Measurements from ENCODE around the gene RGS7BP.

Gene RGS7BP

GRCh38 chr5:64566310-64566916 is 60.6 kb downstream of the RGS7BP start:
- DNase-seq = no peak

DNA sequence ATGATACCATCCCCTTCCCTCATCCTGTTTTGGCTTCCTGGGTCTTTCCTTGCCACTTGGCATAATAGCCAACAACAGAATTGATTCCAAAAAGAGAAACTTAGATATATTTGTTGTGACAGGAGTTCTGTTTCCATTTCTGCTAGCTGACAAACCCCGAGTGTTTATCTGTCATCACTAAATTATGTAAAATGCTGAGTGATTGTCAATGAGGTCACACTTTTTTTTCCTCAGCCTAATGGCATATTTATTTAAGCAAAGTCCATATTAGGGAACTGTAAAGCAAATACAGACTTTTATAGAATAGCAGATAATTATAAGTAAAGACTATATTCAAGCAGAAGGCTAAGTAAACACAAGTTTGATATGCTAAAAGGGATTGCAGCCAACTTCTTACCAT is 64.0 kb downstream of the RGS7BP start:
- no peak for DNase-seq

- no peak for DNase-seq
Measured at GRCh38 chr5:64570395-64570996, 64.7 kb downstream of the RGS7BP start.

DNA sequence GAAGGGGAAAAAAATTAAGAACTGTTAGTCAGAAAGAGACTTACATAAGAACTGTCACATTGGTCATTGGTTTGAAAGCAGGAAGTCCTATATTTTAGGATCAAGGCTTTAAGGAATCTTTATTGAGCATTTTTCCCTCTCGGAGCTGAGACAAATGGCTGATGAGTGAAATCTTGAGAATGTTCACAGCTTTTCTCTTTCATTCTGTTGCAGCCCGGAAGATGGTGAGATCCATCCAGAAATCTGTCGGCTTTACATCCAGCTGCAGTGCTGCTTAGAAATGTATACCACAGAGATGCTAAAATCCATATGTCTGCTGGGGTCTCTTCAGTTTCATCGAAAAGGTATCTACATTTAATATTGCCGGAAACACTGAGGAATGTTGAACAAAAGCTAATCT is 69.7 kb downstream of the RGS7BP start:
- no peak for DNase-seq

DNA sequence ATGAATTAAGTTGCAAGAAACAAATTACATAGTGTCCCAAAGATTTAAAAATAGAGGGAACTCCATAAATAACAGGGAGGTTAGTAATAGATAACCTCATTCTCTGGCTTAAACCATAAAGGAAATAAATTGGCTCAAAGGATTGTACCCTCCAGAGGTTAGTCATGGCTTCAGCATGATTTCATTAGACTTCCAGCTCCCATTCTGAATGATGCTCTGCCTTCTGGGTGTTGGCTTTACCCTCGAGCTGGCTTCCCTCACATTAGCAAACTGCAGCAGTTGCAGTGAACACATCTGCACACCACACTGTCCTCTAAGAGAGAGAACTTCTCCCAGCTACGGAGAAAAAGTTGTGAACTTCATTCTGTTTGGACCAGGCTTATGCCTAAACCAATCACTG is 70.4 kb downstream of the RGS7BP start:
- DNase-seq = no peak

DNA sequence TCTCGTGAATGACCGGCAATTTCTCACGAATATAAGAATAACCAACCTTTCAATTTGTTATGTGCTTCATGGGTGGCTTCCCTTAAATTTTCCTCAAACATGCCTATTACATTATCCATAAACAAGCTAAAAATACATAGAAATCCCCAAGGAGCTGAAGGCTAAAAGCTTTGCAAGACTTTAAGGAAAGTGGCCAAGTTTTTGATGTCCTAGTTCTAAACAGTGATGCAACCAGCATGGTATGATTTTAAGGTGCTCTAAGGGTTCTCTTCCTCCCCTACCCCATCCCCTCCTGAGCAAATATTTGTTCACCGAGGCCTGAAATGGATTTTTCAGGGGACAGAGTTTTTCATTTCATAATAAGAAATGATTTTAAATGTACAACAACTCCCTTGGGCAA is 79.8 kb downstream of the RGS7BP start:
- DNase-seq = no peak

- no peak for DNase-seq
Measured at GRCh38 chr5:64587370-64587769, 81.6 kb downstream of the RGS7BP start.

GRCh38 chr5:64592730-64593341 is 87.0 kb downstream of the RGS7BP start:
- no peak for DNase-seq

- no peak for DNase-seq
Measured at GRCh38 chr5:64594025-64594424, 88.2 kb downstream of the RGS7BP start.

DNA sequence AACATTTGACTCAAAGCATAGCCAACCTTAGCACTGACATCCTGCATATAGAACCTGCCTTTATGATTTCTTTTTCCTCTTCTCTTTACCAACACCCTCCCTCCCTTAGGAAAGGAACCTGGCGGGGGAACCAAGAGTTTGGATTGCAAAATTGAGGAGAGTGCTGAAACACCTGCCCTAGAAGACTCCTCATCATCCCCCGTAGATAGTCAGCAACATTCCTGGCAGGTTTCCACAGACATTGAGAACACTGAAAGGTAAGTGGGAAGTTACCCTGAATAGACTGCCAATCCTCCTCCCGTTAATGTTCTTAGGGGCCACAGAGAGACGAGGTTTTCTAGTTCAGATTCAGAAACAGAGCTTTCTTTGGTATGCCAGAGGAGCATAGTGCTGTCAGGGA is 88.8 kb downstream of the RGS7BP start:
- no peak for DNase-seq

GRCh38 chr5:64595031-64595855 is 89.4 kb downstream of the RGS7BP start:
- DNase-seq = no peak

GRCh38 chr5:64599226-64599625 is 93.4 kb downstream of the RGS7BP start:
- DNase-seq = no peak

DNA sequence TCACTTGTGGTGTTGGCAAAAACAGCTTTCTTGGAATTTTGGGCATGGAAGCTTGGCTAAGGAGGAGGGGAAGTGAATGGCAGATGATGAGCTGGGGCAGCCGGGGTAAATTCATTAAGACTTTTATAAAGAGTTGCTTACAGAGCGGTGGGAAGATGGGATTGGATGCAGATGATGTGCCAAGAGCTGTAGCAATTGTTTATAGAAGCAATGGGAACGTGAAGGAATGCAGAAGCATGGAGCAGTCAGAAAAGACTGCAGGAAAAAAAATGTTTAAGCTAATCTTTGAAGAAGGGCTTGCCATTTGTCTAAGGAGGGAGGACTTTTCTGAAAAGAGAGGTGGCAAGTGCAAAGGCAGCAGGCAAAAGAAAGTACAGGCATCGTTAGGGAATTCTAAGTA is 97.9 kb downstream of the RGS7BP start:
- DNase-seq = no peak

DNA sequence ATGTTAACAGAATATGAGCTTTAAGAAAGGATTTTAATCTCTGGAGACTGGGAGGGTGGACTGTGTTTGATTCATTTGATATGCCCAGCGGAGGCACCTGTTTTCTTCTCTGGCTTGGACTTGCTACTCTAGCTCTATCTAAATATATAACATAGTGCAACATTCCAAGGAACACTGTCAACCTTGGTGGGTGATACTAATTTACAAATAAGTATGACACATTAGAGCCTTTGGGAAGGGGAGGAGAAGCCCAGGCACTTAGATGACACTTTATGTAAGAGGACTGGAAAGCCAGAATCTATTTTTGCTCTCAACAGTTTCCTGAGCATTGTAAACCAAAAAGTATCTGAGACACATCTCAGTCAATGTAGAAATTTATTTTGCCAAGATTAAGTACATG is 101.1 kb downstream of the RGS7BP start:
- DNase-seq = no peak

GRCh38 chr5:64612344-64612961 is 106.6 kb downstream of the RGS7BP start:
- DNase-seq = peak; percentile 5

GRCh38 chr5:64615895-64616294 is 110.1 kb downstream of the RGS7BP start:
- DNase-seq = no peak

GRCh38 chr5:64619609-64620008 is 113.8 kb downstream of the RGS7BP start:
- no peak for DNase-seq

GRCh38 chr5:64622991-64623390 is 117.2 kb downstream of the RGS7BP start:
- DNase-seq = no peak

DNA sequence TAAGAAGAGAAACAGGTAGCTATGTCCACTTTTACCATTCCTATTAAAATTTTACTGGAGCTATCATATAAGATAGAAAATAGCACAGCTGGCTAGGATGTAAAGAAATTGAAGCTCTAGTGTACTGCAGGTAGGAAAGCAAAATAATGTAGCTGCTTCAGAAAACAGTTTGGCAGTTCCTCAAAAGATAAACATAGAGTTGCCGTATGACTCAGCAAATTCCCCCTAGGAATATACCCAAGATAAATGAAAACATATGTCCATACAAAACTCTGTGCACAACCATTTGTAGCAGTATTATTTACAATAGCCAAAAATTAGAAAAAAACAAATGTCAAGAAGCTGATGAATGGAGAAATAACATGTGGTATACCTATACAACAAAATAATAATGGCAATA is 119.9 kb downstream of the RGS7BP start:
- peak; percentile 15 for DNase-seq

- no peak for DNase-seq
Measured at GRCh38 chr5:64628901-64629300, 123.1 kb downstream of the RGS7BP start.

GRCh38 chr5:64629841-64630240 is 124.0 kb downstream of the RGS7BP start:
- DNase-seq = no peak

DNA sequence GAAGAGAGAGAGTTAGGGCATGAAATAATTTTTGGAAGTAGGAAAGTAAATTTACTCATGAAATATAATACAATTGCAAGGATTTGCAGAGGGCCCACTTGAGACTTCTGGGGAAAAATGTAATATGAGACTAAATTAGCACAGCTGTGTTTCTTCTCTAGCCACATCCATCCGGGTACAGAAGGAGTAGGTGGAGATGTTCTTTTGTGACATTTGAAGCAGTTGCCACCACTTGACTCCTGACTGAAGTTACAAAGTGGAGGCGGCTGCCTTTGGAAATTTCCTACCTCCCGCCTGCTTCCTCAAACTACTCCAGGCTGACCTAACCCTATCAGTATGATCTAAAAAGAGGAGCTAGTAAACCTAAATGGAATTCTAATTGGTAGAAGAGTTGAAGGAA is 126.4 kb downstream of the RGS7BP start:
- peak; percentile 86 for DNase-seq

- peak; percentile 25 for DNase-seq
Measured at GRCh38 chr5:64634997-64635686, 129.3 kb downstream of the RGS7BP start.

Measured in NCI-H2171 treated with DMSO at 0.1 percent for 48 hours (cell line).